ENCODE results near the gene USP34.

The USP34 gene

DNA sequence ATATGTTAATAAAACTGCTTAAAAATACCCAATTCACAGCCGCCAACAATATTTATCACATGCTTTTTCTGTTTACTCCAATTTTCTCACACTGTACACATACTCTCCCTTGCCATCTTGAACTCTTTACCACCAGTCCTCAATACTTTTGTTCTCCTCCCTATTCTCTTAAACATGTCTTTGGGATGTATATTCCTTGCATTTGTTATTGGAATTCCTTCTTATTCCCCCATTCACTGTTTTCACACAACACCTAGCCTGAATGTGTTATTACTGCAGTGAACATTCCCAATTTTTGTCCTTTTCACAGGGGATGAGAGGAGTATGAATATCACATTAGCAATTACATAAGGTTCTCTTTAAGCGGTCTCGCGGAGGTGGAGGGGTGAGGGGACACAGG is 94.7 kb downstream of the USP34 start:
- no peak for DNase-seq (ENCODE audit: low read depth in 2 of 2)

DNA sequence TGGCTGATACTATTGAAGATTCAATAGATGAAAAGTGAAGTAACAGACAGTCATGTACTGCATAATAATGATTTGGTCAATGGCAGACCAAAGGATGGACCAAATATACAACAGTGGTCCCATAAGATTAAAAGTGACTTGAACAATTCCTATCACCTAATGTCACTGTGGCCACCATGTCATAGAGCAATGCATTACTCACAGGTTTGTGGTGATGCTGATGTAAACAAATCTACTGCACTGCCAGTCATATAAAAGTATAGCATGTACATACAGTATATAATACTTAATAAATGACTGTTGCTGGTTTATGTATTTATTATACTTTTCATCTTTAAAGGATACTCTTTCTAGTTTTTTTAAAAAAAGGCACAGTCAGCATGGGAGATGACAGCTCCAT is 99.9 kb downstream of the USP34 start:
- no peak for DNase-seq (ENCODE audit: low read depth in 2 of 2)

DNA sequence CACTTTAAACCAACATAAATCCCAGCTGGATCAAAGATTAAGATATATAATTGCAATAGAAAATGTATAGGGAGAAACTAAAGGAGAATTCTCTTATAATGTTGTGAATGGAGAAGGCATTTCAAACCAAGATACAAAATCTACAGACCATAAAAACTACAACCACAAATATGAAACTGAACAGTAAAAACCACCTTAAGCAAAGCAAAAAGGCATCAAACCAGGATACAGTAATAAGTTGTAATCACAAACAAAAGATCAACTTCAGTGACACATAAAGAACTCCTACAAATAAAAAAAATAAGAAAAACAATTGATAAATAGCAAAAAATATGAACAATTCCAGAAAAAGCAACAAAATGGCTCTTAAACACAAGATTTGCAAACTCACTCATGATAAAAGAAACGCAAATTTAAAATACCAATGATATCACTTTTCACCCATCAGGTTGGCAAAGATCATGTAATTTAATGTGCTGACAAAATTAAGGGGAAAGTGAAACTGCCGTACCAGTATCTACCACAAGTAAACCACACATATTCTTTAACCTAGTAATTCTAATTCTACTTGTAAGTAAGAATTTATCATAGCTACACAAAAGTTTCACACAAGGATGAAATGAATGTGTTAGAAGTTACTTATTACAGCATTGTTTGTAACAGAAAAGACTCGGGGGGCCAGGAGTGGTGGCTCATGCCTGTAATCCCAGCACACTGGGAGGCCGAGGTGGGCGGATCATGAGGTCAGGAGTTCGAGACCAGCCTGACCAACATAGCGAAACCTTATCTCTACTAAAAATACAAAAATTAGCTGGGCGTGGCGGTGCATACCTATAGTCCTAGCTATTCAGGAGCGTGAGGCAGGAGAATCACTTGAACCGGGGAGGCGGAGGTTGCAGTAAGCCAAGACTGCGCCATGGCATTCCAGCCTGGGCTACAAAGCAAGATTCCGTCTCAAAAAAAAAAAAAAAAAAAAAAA is 101.9 kb downstream of the USP34 start:
- DNase-seq (ENCODE audit: low read depth in 2 of 2) = no peak

DNA sequence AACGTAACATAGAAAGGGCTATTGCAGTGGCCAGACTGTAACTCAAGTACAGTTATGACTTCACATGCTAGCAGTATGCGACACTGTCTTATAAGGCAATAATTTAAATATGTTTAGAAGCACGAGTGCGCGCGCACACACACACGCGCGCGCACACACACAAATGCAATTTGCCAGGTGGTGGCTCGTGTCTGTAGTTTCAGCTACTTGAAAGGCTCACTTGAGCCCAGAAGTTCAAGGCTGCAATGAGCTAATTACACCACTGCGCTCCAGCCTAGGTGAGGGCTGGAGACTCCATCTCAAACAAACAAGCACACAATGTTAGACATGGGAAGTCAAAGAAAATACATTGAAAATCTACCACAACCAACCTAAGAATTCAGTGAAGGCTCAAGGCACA is 103.7 kb downstream of the USP34 start:
- no peak for DNase-seq (ENCODE audit: low read depth in 2 of 2)

DNA sequence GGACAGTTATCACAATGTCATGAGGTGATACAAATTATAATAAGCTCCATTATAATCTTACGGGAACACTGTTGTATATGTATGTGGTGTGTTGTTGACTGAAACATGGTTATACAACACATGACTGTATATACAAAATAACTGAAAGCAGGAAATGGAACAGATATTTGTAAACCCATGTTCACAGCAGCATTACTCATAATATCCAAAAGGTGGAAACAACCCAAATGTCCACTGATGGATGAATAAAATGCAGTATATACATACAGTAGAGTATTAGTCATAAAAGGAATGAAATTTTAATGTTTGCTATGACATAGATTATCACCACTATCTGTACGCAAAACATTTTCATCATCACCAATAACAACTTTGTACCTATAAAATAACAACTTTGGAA is 107.3 kb downstream of the USP34 start:
- DNase-seq (ENCODE audit: low read depth in 2 of 2) = no peak

DNA sequence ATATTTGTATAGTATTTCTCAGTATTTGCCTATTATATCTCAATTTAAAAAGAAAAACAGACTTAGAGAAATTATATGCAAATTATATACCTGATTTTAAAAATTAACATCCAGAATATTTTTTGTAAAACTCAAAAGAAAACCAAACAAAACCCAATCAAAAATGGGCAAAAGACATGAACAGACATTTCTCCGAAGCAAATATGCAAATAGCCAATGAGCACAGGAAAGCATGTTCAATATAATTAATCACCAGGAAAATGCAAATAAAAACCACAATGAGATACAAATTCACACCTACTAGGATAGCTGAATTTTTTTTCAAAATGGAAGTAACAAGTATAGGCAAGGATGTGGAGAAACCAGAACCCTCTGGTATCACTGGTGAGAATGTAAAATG is 108.0 kb downstream of the USP34 start:
- no peak for DNase-seq (ENCODE audit: low read depth in 2 of 2)

DNA sequence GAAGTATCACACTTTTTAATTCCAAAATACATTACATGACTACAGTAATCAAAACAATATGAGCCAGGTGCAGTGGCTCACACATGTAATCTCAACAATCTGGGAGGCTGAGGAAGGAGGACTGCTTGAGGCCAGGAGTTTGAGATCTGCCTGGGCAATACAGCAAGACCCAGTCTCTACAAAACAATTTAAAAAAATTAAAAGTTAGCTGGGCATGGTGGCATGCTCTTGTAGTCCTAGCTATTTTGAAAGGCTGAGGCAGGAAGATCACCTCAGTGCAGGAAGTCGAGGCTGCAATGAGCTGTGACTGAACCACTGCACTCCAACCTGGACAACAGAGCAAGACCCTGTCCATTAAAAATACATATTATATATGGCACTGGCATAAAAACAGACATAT is 109.8 kb downstream of the USP34 start:
- no peak for DNase-seq (ENCODE audit: low read depth in 2 of 2)

DNA sequence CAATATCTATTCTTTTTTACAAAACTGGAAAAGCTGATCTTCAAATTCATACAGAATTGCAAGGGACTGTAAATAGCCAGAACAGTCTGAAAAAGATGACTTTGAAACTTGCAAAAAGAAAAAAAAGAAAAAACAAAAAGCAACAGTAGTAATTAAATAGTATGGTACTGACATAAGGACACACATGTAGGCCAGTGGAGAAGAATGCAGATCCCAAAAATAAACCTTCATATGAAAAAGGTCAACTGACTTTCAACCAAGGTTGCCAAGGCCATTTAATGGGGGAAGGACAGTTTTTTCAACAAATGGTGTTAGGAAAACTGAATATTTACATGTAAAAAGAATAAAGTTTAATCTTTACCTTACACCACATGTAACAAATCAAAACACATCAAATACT is 111.8 kb downstream of the USP34 start:
- no peak for DNase-seq (ENCODE audit: low read depth in 2 of 2)

DNA sequence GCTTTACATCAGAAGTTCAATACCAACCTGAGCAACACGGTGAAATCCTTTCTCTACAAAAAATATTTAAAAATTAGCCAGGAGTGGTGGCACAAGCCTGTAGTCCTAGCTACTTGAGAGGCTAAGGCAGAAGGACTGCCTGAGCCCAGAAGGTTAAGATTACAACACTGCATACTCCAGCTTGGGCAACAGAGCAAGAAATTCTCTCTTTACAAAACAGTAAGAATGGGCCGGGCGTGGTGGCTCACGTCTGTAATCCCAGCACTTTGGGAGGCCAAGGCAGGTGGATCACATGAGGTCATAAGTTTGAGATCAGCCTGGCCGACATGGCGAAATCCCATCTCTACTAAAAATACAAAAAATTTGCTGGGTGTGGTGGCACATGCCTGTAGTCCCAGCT is 113.2 kb downstream of the USP34 start:
- no peak for DNase-seq (ENCODE audit: low read depth in 2 of 2)

DNA sequence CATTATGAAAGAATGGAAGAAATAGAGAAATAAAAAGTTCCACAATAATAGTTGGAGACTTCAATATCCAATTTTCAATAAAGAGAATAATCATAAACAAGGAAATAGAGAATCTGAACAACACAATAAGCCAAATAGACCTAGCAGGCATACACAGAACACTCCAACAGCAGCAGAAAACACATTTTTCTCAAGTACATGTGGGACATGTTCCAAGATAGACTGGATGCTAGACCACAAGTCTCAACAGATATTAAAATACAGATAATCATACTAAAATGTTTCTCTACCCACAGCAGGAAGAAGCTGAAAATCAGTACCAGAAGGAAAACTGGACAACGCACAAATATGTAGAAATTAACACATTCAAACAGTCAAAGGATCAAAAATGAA is 113.9 kb downstream of the USP34 start:
- DNase-seq (ENCODE audit: low read depth in 2 of 2) = no peak

DNA sequence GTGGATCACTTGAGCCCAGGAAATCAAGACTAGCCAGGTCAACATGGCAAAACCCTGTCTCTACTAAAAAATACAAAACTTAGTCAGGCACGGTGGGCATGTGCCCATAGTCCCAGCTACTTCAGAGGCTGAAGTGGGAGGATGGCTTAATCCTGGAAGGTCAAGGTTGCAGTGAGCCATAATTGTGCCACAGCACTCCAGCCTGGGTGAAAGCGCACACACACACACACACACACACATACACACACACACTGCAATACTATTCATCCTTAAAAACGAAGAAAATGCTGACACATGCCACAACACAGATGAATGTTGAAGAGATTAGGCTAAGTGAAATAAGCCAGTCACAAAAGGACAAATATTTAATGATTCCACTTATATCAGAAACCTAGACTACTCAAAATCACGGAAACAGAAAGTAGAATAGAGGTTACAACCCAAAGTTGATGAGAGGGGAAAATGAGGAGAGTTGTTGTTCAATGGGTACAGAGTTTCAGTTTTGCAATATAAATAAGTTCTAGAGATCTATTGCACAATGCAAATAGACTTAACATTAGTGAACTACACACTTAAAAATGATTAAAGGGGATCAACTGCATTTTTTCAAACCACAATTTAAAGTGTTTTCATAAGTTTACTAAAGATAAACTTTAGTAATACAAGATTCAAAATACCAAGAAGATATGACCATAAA is 114.5 kb downstream of the USP34 start:
- no peak for DNase-seq (ENCODE audit: low read depth in 2 of 2)

DNA sequence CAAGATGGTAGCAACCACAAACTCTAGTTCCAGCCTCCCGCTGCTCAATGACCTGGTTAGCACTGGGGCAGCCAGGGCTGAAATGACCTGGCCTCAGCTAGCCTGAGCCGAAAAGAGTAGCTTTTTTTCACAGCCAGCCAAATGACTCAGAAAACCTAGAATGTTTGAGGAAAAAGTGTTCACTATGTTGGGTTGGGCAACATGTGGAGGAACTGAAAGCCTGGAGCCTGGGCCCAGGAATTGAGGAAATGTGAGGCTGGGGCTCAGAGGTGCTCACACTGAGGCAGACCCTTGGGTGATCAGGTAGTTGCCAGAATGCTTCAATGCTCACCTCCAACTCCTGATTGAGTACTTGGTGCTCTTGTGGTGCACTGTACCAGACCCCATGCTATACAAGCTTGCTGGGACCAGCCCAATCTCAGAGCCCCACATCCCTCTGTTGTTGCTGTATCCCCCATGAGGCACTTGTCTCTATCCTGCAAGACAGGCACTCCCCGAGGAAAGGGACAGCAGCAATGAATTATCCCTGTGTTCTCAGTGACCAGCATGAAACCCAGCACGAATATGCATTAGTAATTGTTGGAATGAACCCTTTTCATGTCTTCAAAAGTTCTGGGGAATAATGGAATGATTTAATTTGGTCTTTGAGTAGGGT is 116.2 kb downstream of the USP34 start:
- DNase-seq (ENCODE audit: low read depth in 2 of 2) = no peak

DNA sequence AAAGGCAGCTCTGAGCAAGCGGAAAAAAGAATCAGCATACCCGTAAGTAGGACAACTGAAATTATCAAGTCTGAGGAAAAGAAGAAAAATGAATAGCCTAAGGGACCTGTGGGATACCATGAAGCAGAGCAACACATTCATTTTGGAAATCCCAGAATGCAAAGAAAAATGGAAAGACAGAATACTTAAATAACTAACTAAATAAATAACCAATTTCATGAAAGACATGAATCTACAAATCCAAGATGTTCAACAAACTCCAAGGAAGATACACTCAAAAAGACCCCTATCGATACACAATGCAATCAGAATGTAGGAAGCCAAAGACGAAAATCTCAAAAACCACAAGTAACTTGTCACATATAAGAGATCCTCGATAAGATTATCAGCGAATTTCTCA is 117.0 kb downstream of the USP34 start:
- no peak for DNase-seq (ENCODE audit: low read depth in 2 of 2)

DNA sequence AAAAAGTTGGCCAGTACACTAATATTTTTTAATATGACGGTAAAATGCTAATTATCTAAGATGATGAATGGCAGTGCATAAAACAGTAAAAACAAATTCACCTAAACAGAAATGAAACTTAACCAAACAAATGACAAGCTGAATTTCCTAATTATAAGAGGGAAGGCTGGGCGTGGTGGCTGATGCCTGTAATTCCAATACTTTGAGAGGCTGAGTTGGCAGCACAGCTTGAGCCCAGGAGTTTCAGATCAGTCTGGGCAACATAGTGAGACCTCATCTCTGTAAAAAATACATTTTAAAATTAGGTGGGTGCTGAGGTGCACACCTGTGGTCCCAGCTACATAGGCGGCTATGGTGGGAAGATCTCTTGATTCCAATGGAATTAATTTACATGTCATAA is 120.1 kb downstream of the USP34 start:
- no peak for DNase-seq (ENCODE audit: low read depth in 2 of 2)

DNA sequence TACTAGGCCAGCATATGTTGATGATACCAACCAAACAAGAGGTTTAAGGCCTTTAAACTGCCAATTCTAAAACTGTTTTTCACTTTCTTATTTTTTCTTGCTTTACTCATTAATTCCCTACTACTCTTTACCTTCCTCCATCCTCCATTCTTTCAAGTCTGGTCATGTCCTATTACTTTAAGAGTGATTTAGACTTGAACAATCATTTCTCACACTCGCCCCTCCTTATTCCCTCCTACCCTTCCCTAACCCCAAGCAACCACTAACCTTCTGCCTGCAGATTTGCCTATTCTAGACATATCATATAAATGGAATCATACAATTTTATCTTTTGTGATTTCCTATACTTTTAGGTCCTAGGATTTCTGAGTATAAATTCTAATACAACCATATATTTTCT is 127.7 kb downstream of the USP34 start:
- DNase-seq (ENCODE audit: low read depth in 2 of 2) = no peak

DNA sequence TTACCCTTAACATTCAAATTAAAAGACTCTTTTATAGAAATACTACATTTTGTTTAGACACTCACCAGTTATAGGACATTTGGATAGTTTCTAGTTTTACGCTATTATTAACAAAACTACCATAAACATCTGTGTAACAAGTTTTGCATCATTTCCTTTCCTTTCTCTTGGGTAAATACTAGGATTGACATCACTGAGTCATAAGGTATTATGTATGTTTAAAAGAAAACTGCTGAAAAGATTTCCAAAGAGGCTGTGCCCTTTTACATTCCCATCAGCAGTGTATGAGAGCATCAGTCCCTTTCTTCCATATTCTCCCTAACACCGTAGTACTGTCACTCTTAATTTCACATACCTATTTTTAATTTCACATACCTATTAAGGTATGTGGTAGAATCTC is 130.6 kb downstream of the USP34 start:
- DNase-seq (ENCODE audit: low read depth in 2 of 2) = no peak

DNA sequence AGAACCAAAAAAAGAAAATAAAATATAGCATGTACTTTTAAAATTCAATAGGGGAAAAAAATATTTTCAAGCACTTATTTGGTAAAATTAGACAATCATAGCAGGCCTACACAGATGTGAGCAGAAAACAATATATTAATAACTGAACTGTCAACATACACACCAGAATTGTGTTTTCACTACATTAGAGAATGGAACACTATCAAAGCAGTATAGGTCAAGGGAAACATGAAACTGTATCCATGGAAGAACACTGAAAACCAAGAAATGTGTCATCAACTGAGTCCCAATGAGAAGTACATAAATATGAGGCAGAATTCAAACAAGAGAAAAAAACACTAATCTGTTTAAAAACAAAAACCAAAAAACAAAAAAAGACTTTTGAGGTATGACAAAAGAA is 132.4 kb downstream of the USP34 start:
- DNase-seq (ENCODE audit: low read depth in 2 of 2) = no peak

DNA sequence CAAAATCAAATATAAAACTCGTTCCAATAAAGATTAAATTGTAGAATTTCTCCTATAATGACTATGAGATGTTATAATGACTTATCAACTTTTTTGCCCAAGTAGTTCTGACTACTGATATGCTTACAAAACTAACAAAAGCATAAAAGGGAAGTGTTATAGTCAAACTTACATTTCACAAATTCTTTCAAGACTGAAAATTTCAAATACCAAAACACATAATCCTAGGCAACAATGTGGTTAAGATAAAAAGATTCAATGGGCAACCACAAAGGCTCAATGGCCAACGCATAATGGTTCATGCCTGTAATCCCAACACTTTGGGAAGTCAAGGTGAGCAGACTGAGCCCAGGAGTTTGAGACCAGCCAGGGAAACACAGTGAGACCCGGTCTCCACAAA is 135.7 kb downstream of the USP34 start:
- no peak for DNase-seq (ENCODE audit: low read depth in 2 of 2)

DNA sequence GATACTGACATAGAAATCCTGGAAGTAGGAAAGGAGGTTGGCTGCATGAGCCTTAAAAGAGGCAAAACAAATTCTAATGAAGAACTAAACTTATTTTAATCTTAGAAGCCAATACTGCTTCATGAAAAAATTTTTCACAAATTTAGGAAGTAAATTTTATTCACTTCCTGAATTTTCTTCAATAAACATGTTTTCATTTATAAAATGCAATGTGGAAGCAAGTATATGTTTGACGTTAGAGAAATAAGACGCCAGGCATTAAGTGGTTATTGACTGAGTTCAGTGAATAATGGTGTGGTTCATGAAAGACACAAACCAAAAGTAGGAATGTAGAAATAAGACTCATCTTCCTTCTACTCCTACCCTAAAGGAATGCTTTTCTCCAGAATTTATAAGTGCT is 136.4 kb downstream of the USP34 start:
- DNase-seq (ENCODE audit: low read depth in 2 of 2) = no peak

DNA sequence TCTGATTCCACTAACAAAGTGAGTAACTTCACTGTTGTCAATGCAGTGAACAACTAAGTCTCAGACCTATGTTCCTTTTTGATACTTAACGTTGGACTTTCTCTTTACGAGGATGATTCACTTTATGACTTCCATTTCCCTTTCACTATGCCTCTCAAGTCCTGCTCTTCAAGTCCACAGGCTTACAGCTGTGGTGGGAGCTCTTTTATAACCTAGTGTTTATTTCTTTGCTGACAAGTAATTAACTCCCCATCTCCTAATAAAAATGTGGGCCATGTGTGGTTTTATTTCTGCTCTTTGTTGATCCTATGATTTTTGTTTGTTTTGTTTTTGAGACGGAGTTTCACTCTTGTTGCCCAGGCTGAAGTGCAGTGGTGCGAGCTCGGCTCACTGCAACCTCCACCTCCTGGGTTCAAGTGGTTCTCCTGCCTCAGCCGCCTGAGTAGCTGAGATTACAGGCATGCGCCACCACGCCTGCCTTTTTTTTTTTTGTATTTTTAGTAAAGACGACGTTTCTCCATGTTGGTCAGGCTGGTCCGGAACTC is 142.1 kb downstream of the USP34 start:
- no peak for DNase-seq (ENCODE audit: low read depth in 2 of 2)

DNA sequence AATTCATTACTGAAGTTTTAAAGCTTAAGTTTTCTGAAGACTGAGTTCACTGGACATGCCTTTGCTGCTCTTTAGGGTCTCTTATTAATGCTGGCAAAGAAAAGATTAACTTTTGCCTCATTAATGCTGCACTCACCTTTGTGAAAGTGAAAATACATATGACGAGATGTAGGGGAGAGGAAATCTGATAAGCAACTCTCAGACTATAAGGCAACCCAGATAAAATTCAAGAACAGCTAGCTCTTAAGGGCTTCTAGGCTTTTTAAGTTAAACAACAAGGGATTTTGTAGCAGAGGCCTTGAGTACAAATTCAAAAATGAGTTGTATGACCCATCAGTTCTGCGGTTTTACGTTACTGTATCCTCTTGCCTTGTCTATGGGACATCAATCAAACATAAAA is 143.7 kb downstream of the USP34 start:
- no peak for DNase-seq (ENCODE audit: low read depth in 2 of 2)

DNA sequence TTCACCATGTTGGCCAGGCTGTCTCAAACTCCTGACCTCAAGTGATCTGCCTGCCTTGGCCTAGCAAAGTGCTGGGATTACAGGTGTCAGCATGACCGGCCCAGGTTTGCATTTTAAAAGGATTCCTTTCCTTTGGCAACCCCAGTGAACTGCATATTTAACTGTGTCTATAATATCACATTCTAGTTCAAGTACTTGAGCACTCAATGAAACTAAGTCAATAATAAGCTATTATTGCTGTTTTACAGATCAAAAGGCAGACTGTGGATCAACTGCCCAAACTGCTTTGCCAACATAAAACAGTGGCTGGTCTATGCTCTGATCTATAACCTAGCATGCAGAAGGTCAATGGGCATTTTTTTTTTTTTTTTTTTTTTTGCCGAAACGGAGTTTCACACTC is 144.5 kb downstream of the USP34 start:
- DNase-seq (ENCODE audit: low read depth in 2 of 2) = no peak

DNA sequence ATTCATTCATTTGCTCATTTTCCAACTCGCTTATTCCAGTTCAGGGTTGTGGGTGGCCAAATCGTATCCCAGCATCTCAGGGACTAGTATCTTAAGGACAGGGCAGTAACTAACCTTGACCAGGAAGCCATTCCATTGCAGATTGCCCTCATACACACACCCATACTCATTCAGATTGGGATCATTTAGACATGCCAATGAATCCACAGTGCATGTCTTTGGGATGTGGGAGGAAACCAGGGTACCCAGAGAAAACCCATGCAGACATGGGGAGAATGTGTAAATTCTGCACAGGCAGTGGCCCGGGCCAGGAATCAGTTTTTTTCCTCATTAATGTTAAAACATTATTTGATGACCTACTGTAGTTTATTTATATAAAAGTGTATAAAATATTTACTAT is 150.7 kb downstream of the USP34 start:
- no peak for DNase-seq (ENCODE audit: low read depth in 2 of 2)

All from stimulated activated CD4-positive, alpha-beta T cell treated with anti-CD3 and anti-CD28 coated beads, Interleukin-1b, Interleukin-23, amount 100 ng/mL, for 1 hour (primary cell).